Measurements from ENCODE around the gene TLCD2. TPM values are rescaled to one million over a fixed set of nuclear protein-coding genes. Genes with fewer than 3 reads are reported as not detected.

TLCD2 gene
- total RNA-seq, 1 experiment from 2014 or later, result 1.5 TPM

GRCh38 chr17:1713160-1713877 lies 3.1 kb upstream of the TLCD2 start:
- Histone ChIP-seq H3K9me3 (ENCODE audit: control insufficient read depth, low read depth, low read length) (no peaks in the 10 kb centered on the region), H3K27me3 (ENCODE audit: insufficient read depth, low read length) (no peaks in the 10 kb centered on the region), H3K79me1 (ENCODE audit: insufficient read depth, low read depth, low read length, poor library complexity, severe bottlenecking) (no peaks in the 10 kb centered on the region), H2BK12ac (ENCODE audit: insufficient read length, low read depth, low read length) (no peak overlapping the region), H4K20me1 (ENCODE audit: control insufficient read depth, insufficient read depth, insufficient read length) (no peaks in the 10 kb centered on the region), H2BK15ac (ENCODE audit: low read depth, low read length) (no peak overlapping the region), H3K23me2 (ENCODE audit: insufficient read length, low read depth, low read length, poor library complexity, severe bottlenecking) (peaks cover 35% of the 10 kb centered on the region), H3K27ac (ENCODE audit: insufficient read length, low read depth, low read length) (no peak overlapping the region), H3K23ac (ENCODE audit: insufficient read length, low read depth, low read length) (no peak overlapping the region), H3K4me2 (ENCODE audit: insufficient read depth, insufficient read length, low read length) (peak overlapping the region; percentile 65), H4K91ac (ENCODE audit: insufficient read length, low read depth, low read length) (no peak overlapping the region), H3K79me2 (ENCODE audit: insufficient read depth, low read length) (no peaks in the 10 kb centered on the region), H3K14ac (ENCODE audit: insufficient read depth, low read length) (no peak overlapping the region), H2AK5ac (ENCODE audit: insufficient read length, low read length) (no peak overlapping the region), H3K56ac (ENCODE audit: insufficient read length, low read depth, low read length) (no peak overlapping the region), H3K9ac (ENCODE audit: extremely low read depth, insufficient read length, low read length) (no peak overlapping the region), H3K4me1 (ENCODE audit: insufficient read depth, low read length) (peaks cover 2% of the 10 kb centered on the region; the same call in 1 of the 2 replicates), H2AFZ (ENCODE audit: low read length) (no peak overlapping the region), H2BK5ac (ENCODE audit: insufficient read length, low read length) (no peak overlapping the region), H4K5ac (ENCODE audit: insufficient read length, low read depth, low read length) (no peak overlapping the region), H3K4ac (ENCODE audit: low read depth, low read length) (no peak overlapping the region), H3T11ph (ENCODE audit: low read length) (no peak overlapping the region), H2BK120ac (ENCODE audit: low read depth, low read length, poor library complexity, severe bottlenecking) (no peak overlapping the region), H3K18ac (ENCODE audit: insufficient read length, low read depth, low read length) (no peak overlapping the region), H2BK20ac (ENCODE audit: low read depth, low read length, poor library complexity, severe bottlenecking) (no peak overlapping the region), H4K8ac (replicated peaks; ENCODE audit: insufficient read length, low read depth, low read length) (no peak overlapping the region)
- peak overlapping the region in 2 of 3 experiments; percentile 24 to 48; a peak in 2 of 7 replicates for H3K27ac Mint-ChIP-seq
- H3K27me3 Mint-ChIP-seq (ENCODE audit: low read depth), result peaks cover 3% of the 10 kb centered on the region
- no peak for TF ChIP-seq CTCF (conservative IDR thresholded peaks at IDR 0.05)
- DNase-seq, result no peak
- no peaks in the 10 kb centered on the region; a peak in 1 of 5 replicates for H3K9me3 Mint-ChIP-seq
- H3K4me3 Mint-ChIP-seq, result peak overlapping the region; percentile 88 to 94; a peak in 4 of 5 replicates
- H3K4me1 Mint-ChIP-seq, result peaks cover 37% of the 10 kb centered on the region in 2 experiments
- peaks cover 0 to 13% (median 2%) of the 10 kb centered on the region in 3 experiments; a peak in 3 of 7 replicates for H3K36me3 Mint-ChIP-seq (ENCODE audit: insufficient read depth in 1 of 3, low read depth in 3 of 3)
- no CpG with 5 or more reads among the region's 10 CpGs for WGBS (ENCODE audit: extremely low coverage, insufficient read length, low lambda C conversion rate)

All from H9 (cell line).